Measurements from ENCODE around the gene MADD.
"Not testable (repeated sequence)": the region's sequence is repeated elsewhere in the genome, so short reads cannot be mapped to it uniquely, and the experiment has no call there.

The MADD gene

DNA sequence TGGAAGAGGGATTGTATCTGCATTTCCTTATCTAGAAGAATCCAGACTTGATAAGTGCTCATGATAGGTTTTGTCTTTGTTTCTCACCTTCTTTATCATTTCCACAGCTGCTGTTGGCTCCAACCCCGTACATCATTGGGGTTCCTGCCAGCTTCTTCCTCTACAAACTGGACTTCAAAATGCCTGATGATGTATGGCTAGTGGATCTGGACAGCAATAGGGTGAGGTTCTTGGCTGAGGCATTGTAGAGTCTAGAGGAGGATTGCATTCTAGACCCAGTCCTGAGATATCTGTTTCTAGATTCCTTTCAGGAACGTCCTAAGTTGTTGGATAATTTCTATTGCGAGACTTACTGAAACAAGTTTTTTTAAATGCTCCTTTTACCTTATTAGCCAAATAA lies 8.1 kb downstream of the MADD start:
- DNase-seq = no peak

DNA sequence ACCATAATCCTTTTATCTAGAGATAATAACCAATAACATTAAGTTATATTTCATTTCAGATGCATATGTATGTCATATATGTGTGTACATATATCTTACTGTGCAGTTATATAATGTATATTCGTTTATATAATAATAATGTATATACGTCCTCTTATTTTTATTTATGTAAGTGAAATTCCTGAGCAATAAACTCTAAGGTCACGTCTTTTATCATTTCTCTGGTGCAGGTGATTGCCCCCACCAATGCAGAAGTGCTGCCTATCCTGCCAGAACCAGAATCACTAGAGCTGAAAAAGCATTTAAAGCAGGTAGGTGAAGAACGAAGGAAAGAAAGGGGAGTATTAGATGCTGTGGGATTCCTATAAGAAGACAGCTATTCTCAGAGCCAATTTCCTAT lies 8.8 kb downstream of the MADD start:
- no peak for DNase-seq

DNA sequence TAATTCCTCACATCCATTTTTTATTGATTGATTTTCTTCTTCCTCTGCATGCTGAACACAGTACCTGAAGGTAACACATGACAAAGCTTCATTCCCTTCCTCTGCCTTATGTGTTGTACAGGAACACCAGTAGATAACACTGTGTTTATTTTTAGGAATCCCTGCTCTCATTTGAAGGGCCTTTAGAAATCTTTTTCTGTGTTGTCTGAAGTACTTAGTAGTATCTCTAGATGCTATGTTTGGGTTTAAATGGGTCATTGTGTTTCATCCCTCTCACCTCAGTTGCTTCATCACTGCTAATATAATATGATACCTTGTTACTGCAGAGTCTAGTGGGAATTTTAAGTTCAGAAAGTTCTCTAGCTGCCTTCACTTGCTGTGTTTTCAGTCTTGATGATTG lies 10.2 kb downstream of the MADD start:
- no peak for DNase-seq

DNA sequence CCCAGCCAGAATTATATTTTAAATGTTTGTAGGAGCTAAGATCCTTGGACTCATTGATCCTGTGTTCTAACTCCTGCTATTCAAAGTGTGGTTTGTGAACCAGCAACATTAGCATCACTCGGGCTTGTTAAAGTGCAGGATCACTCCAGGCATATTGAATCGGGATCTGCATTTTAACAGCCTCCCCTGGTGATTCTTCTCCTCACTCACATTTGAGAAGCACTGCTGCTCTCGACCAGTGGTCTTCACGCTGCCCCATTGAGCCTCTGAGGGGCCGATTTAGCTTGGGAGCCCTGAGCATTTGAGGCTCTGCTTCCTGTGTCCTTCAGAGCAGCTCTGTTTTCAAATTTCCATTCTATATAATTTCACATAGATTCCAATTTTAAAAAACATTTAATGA lies 10.9 kb downstream of the MADD start:
- no peak for DNase-seq

DNA sequence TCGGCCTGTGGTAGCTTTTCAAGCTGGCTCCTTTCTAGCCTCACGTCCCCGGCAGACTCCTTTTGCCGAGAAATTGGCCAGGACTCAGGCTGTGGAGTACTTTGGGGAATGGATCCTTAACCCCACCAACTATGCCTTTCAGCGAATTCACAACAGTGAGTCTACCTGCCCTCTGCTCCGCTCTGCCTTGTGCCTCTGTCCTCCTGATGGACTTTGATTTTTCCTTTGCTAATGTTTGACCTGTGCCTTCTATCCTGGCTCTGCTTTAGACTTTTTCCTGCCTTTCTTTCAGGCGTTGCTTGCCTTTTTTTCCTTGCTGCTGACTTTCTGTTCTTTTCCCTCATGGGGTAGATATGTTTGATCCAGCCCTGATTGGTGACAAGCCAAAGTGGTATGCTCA lies 12.5 kb downstream of the MADD start:
- DNase-seq = no peak

DNA sequence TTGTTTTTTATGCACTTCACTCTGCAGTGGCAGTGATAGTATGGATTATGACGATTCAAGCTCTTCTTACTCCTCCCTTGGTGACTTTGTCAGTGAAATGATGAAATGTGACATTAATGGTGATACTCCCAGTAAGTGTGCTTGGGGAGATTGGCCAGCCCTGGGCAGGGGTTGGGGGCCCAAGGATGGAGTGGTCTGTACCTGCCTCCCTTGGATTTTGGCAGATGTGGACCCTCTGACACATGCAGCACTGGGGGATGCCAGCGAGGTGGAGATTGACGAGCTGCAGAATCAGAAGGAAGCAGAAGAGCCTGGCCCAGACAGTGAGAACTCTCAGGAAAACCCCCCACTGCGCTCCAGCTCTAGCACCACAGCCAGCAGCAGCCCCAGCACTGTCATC lies 14.2 kb downstream of the MADD start:
- DNase-seq = no peak

DNA sequence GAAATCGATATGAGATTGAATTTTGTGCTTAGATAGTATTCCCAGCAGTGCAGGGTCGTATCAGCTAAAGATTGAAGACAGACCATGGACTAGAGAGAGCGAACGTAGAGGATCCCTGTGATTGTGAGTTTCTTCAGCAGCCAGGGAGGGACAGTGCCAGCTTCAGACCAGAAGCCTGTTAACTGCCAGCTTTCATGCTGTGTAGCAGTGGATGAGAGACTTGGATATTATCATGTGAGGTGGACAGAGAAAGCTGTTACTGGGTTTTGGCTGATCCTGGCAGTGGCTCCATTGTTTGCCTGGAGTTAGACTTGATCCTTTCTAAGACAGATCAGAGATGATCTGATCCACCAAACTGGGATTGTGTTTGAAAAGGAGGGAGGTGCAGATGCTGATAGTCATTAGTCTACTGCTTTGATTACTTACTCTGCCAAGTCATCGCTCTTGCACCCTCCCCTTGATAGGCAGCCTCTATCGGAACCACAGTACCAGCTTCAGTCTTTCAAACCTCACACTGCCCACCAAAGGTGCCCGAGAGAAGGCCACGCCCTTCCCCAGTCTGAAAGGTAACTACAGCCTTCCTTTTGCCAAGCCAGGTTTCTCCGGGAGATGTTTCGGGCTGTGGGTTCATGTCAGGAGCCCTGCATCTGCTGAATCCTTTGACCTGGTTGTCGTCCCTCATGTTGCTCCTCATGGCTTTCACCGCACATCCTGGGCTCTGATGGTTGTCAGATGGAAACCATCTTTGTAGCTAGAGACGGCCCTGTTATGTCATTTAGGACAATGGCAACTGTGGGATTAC lies 16.2 kb downstream of the MADD start:
- DNase-seq = no peak

DNA sequence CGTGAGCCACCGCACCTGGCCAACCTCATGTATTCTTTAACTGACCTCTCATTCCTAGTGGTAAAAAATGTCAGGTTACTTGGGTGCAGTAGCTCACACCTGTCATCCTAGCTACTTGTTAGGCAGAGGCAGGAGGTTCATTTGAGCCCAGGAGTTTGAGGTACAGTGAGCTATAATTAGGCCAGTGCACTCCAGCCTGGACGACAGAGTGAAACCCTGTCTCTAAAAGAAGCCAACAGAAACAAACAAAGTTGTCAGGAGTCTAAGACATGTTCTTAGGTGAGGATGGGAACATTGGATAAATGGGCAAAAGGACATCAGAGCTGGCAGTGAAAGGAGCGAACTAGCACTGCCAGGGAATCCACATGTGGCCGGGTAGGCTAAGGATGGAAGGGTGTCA lies 18.1 kb downstream of the MADD start:
- no peak for DNase-seq

DNA sequence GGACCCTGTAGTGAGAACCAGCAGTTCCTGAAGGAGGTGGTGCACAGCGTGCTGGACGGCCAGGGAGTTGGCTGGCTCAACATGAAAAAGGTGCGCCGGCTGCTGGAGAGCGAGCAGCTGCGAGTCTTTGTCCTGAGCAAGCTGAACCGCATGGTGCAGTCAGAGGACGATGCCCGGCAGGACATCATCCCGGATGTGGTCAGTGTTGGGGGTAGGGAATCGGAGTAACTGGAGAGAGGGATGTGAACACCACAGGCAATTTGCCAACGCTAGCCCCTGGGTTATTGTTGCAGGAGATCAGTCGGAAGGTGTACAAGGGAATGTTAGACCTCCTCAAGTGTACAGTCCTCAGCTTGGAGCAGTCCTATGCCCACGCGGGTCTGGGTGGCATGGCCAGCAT lies 19.9 kb downstream of the MADD start:
- no peak for DNase-seq

DNA sequence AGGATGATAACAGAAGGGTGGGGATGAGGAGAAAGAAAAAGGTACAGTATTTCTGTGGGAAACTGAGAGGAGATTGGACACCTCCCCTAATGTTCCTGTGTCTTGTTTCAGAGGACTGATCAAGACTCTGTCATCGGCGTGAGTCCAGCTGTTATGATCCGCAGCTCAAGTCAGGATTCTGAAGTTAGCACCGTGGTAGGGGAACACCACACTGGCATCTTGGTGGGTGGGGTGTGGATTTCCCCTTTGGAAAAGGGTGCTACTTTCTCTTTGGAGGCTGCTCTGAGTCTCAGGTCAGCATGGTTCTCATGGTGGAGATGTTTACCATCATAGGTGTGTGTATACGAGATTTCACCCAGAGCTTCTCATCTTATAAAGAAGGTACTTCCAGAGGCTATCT lies 25.5 kb downstream of the MADD start:
- DNase-seq = no peak

DNA sequence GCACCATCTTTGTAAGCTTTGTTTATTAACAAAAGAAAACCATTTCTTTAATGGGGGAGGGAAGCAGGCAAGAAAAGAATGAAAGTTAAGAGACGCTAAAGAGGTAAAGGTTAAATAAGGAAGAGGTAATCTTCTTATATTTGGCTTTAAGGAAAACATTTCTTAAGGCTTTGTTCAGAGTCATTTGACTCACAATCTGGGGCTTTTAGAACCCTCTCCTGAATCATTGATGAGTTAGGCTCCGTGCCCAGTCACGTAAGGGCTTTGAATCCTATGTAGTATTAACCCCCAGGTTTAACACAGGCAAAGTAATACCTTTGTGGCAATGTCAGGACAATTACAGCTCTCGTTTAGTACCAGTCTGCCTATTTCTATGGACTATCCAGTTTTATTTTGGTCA lies 26.1 kb downstream of the MADD start:
- DNase-seq = no peak

DNA sequence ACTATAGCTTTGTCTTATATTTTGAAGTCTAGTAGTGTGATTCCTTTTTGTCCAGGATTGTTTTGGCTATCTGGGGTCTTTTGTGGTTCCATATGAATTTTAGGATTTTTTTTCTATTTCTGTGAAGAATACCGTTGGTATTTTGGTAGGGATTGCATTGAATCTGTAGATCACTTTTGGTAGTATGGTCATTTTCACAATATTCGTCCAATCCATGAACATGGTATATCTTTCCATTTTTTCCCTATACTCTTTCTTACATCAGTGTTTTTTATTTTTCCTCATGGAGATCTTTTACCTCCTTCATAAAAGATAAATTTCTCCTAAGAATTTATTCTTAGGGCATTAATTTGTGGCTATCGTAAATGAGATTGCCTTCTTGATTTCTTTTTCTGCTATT lies 29.1 kb downstream of the MADD start:
- no peak for DNase-seq

DNA sequence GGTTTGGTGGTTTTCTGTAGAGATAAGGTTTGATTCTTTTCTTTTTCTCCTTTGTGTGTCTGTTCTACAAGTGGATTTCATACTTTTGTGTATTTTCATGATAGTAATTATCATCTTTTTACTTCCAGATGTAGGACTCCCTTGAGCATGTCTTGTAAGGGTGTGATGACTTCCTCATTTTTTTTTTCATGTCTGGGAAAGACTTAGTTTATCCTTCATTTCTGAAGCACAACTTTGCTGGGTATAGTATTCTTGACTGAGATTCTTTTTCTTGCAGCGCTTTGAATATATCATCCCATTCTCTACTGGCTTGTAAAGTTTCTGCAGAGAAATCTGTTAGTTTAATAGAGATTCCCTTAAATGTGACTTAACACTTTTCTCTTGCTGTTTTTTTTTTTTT lies 32.9 kb downstream of the MADD start:
- DNase-seq = no peak

DNA sequence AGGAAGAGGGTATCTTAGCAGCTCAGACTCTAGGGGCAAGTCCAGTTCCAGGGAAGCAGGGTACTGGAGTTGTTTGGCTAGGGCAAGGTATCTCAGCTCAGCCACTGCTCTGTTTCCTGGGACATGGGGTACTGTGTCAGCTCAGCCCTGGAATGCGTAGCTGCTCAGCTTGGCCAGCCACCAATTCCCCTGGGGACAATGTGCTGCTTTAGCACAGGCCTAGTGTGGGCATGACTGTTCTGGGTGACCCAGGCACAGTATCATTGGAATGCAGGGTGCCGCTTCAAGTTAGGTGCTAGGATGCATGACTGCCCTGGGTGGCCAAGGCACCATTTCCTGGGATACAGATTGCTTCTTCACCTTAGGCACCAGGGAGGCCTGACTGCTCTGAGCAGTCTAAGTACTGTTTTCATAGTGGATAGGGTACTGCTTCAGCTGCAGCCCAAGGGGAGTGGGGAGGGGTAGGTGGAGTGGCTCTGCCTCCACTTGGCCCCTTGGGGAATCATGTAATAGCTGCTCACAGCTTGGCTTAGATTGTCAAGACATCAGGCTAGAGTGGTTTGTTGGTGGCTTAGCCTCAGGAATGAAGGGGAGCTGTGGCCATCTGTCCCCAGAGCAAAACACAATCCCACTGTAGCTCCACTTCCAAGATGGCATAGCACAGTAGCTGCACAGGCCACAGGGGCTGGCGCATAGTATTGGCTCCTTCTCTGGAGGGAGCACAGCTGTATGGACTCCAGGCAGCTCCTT lies 36.0 kb downstream of the MADD start:
- no peak for DNase-seq

DNA sequence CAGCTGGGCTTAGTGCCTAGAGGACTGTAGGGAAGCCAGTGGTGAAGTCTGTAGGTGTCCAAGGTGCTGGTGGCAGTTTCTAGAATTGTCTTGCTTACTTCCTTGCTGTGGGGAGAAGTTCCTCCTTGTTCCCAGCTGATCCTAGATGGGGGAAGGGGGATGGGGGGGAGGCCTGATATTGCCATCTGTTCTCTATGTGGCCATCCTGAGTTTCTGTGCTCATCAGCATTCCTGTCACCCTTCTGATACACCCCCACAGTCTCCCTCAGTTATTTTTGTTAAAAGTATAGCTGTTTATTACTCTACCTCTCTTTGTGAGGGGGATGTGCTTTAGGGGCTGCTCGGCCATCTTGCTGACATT lies 36.5 kb downstream of the MADD start:
- DNase-seq = no peak

DNA sequence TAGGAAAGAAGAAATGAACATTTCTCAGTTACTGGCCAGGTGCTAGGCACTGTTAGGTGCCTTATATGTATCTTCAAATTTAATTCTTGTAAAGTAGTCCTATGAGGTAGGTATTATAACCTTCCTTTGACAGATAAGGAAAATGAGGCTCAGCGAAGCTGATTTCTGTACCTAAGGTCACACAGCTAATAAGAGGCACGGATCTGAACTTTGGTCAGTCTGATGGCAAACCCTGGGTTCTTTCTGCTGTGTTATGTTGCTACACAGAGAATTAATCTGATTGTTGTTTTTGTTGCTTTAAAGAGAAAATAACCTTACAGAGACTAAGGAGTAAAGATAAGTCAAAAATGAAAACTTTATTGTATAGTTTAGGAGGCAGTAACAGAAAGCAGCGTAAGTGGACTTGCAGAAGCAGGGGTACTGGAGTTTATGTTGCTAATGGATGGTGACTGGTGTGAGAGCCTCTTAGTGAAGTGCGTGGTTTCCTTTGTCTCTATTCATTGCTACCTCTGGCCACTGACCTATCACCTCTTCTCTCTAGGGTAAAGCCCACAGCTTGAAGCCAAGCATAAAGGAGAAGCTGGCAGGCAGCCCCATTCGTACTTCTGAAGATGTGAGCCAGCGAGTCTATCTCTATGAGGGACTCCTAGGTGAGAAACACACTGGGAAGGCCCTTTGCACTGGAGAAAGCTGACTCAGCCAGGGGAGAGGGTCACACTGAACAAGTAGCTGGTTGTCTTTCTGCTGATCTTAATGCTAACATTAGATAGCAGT lies 38.3 kb downstream of the MADD start:
- no peak for DNase-seq

DNA sequence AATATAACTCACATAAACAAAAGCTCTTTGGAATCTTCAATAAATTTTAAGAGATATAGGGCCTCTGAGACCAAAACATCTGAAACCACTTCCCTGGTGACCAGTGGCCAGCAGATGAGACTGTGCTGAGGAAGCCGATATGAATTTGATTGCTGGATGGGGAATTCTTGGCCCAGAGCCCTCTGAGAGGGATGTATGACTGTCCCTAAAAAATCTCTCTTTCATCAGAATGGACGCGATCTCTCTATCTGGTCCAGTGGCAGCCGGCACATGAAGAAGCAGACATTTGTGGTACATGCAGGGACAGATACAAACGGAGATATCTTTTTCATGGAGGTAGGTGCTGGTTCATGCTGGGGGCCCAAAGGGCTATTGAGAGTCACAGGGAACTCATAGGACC lies 45.1 kb downstream of the MADD start:
- DNase-seq = no peak

DNA sequence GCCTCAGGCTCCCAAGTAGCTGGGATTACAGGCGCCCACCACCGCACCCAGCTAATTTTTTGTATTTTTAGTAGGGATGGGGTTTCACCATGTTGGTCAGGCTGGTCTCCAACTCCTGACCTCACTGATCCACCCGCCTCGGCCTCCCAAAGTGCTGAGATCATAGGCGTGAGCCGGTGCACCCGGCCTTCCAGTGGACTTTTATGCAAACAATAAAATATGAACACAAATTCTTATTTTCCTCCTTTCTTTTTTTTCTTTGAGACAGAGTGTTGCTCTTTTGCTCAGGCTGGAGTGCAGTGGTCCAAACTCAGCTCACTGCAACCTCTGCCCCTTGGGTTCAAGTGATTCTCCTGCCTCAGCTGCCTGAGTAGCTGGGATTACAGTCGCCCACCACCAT lies 46.6 kb downstream of the MADD start:
- DNase-seq = not testable (repeated sequence)

DNA sequence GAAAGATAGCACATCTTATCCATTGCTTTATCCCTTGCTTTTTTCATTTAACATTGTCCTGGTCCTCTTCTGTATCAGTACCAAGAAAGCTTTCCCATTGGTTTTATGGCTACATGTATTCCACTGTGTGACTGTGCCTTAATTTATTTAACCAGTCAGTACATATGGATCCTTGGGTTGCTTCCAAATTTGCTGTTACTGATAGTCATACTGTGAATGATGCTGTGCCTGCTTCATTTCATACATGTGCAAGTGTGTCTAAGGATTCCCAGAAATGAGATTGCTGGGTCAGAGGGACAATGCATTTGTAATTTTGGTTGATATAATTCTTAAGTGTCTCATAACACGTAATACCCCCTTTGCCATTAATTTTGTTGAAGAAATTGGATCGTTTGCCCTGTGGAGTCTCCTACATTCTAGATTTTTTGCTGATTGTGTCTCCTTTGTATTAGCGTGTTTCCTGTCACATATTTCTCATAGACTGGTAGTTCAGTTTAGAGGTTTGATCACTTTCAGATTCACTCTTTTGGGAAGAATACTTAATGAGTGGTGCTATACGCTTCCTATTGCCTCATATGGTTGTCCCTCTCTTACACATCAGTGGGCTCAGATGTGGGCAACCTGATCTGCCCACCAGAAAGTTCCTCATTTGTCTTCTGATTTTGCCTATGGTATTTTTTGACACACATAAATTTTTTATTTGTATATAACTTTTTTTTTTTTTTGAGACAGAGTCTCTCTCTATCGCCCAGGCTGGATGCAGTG lies 47.3 kb downstream of the MADD start:
- DNase-seq = no peak

DNA sequence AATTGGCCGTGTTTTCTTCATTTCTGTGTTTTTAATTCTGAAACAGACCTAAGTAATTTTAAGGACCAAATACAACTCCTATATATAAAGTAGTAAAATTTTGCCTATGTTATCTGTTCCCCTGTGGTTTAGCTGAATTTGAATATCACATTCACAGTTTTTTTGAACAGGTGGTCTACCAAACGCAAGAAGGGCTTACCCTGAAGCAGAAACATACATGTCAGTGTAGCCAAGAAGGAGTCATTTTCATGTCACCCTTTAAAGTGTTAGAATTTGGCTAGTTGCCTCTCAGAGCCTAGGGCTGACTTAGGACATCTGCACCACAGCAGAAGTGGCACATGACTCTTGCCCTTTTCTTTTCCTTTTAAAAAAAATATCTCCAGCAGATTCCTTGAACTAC lies 48.2 kb downstream of the MADD start:
- no peak for DNase-seq

DNA sequence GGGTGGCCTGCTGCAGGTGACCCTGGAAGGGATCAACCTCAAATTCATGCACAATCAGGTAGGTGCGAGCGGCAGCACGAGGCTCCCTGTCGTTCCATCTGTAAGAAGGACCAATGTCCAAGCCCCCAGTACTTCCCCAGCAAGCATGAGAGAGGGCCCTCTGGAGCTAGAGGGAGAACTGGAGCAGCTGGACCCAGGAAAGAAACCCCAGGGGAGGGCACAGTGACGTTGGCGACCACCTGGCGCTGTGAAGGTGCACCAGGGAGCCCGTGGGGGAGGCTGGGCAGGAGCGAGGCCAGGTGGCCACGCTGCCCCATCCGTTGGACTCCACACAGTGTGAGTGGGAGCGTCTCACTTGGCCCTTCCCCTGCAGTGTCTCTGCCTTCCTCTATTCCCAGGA lies 54.6 kb downstream of the MADD start:
- no peak for DNase-seq

DNA sequence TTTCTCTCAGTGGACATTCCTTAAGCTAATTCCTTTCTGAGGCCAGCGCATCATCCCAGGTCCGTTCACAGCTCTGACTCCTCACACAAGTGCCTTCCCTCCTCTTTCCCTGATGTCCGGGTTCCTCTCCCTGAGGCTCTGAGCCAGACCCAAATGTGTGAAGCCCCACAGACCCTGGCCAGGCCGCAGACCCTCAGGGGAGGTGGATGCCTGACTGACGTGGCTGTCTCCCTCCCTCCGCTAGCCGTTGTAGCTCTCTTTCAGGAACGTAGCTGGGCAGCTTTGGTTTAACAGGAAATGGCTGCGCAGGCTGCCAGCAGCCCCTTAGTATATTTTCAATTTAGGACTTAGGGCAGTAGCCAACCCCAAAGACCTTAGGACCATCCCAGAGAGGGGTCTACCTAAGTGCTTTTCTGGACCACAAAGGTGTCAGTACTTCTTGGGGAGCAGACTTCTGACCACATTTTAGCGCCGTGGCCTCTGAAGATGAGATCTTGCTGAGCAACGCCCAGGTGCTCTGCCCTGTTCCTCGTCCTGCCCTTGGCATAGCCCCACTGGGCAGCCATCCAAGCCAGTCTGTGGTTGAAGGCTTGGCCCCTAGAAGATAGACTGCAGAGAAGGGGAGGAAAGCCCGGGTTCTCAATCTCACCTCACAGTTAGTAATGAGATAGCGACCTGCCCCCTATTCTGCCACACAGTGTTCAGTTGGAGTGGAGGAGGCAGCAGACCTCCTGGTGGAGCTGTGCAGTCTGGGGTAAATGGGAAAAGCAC lies 55.5 kb downstream of the MADD start:
- no peak for DNase-seq
